GM12864 (cell line): ENCODE results near the gene LGALS3BP.

ENCODE experiments used
- DNase-seq: peaks from one replicate; pipeline ENCODE4 v3.0.0-alpha.2; 2011; ENCODE audit warnings: low read depth
- H3K4me3 ChIP-seq: 2 replicates; pipeline ENCODE4 v1.5.1; 2011; ENCODE audit warnings: mild to moderate bottlenecking, low read depth, low read length, control low read depth
- CTCF ChIP-seq: IDR thresholded peaks from 2 replicates; pipeline ENCODE4 v1.5.1; 2011; ENCODE audit warnings: low read depth, mild to moderate bottlenecking, moderate library complexity, low read length, control low read depth, inconsistent platforms; ENCODE audit errors: missing control alignments

The LGALS3BP gene

DNA sequence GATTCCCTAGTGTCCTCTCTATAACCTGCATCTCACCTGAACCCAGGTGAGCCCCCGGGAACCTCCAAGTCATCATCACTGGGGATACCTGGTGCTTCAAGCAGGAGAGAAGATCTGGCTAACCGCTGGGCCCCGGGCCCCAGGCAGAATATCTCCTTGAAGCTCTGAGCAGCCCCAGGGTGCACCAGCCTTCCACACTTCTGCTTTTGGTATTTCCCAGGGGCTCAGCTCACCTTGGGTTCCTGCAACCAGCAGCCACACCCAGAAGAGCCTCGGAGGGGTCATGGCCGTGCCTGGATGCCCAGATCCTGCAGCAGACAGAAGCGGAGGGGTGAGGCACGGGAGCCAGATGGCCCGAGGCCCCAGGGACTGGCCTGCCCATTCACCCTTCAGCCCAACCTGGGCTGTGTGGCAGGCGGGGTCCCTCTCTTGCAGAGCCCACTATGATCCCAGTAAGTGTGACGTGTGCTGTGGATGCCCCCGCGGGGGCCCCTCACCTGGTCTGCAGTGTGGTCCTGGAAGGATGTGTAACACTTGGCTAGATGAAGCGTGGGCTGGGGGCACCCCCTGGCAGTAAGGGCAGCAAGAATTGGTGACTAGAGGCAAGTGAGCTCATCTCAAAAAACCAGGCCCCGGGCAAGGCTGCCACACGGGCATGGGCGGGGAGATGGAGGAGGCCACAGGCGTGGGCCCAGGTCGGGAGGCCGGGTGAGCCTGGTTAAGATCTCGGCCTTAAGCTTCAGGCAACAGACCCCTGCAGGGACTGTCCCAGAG, 2.6 kb downstream of the LGALS3BP start:
- TF ChIP-seq CTCF = no peak
- DNase-seq = no peak
- no peak overlapping the region for H3K4me3 ChIP-seq

- TF ChIP-seq CTCF = no peak
- no peak overlapping the region for H3K4me3 ChIP-seq
- DNase-seq = no peak
These were observed 4.8 kb downstream of the LGALS3BP start for GRCh38 chr17:78974635-78975591.

DNA sequence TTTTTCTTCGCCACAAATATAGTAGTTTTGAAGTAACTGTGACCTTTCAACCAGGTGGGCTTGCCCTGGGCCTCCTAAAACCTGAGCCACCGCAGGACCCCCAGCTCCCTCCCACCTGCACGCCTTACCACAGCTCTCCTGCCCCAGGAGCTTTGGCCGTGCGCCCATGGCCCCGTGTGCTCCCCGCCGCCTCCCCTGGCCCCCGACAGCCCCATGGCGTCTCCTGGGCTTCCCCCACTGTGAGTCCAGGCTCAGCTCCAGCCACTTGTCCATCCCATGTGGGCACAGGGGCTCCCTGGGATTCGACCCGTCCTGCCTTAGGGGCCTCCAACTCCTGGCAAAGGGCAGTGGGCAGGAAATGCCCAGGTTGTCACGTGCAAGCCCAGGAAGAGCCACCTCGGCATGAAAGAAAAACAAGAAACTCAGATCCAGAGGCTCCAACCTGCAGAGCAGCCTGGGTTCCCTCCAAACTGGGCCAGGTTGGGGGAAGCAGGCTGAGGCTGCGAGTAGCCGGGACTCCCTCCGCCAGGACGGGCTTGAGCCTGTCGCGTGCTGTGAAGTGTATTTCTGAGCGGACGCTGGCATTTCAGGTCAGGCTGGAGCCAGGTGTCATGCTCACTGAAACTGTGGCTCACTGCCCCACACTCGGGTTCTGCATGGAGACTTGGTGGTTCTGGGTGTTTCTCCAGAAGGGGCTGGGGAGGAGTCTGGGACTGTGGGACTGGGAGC, 5.8 kb downstream of the LGALS3BP start:
- DNase-seq = no peak
- TF ChIP-seq CTCF = no peak
- H3K4me3 ChIP-seq = no peak overlapping the region

DNA sequence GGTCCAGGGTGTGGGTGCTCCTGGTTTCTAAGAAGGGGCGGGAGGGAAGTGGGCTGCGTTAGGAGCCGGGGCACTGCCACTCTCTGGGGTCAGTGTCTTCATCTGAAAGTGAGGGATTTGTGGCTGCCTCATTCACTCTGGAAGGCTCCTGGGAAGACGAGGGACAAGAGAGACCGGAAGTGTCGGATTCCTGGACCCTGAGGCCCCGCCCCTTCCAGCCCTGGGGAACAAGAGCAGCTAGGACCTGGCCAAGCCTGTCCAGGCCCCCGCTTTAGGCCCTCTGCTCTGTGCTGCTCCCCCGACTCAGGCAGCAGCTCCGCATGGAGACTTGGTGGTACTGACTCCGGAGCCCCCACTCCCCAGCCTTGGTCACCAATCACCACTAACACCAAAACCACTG, 6.5 kb downstream of the LGALS3BP start:
- no peak for DNase-seq
- no peak for TF ChIP-seq CTCF
- no peak overlapping the region for H3K4me3 ChIP-seq

- H3K4me3 ChIP-seq = no peak overlapping the region
- DNase-seq = no peak
- no peak for TF ChIP-seq CTCF
These were observed 7.1 kb downstream of the LGALS3BP start for GRCh38 chr17:78972507-78973105.

DNA sequence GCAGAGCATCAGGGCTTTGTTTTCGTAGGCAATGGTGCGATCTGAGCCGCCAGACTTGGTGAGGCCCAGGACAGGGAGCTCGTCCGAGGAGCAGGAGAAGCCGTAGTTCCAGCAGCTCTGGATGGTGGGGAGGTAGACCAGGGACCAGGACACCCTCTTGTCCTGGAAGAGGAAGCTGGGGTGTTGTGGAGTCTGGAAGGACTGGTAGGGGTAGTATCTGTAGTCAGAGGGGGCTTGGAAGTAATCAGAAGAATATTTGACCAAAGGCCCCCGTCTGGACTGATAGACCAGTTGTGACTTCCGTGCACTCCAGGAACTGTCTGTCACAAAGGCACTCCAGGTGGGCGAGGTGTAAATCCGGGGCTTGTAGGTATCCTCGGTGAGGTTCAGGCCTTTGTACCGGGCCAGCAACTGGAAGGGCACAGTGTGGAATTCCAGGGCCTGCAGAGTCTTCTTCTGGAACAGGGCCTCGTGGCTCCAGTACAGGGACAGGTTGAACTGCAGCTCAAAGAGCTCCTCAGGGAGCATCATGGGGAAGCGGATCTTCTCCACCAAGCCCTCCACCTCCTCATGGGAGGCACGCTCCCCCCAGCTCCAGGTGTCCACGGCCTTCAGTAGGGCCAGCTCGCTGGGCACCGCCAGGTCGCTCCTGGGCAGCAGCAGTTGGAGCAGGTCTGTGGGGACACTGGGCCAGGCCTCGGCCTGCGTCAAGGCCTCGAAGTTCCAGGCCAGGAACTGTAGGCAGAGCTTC, 7.8 kb downstream of the LGALS3BP start:
- TF ChIP-seq CTCF = no peak
- no peak overlapping the region for H3K4me3 ChIP-seq
- DNase-seq = no peak
